HG03442 (cell line): Measurements from ENCODE around the gene OPTN.
A peak's percentile ranks its signal among the peaks of the same experiment; 100 is the strongest.
"Not testable (repeated sequence)": the region's sequence is repeated elsewhere in the genome, so short reads cannot be mapped to it uniquely, and the experiment has no call there.

Experiments used
- ATAC-seq: cut with Tn5 transposase; IDR thresholded peaks from one replicate; pipeline ENCODE4 v1.9.1; 2021; ENCODE audit warnings: mild to moderate bottlenecking, moderate library complexity; ENCODE audit not compliant: unreplicated experiment

The OPTN gene

DNA sequence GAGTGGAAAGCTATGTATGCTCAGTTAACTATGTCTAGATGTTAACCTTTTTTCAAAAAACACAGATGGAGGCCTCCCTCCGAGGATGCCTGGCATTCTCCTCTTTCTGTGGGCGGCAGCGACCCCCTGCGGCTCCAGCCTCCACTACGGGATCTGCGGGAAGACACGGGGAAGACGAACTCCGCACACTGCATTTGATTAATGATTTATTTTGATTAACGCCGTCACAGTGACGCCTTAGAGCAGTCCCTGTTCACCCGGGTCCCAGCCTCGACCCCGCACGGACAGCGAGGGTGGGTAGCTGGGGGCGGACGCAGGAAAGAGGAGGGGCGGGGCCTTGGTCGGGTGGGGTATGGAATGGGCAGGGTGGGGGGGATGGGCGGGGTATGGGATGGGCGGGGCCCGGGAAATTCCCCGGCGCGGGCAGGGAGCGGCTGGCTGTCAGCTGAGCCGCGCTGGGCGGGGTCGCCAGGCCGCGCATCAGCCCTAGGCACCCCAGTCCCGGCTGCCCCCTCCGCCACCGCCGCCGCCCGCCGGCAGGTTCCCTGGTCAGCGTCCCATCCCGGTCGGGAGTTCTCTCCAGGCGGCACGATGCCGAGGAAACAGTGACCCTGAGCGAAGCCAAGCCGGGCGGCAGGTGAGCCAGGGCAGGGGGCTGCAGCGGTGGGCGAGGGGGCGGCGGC, at the start of gene OPTN:
Gene OPTN (plus strand): TSS at position 498 of the 683 bp plus-strand sequence. CDS start 8,960 bp downstream, outside the sequence.
- ATAC-seq = peak; percentile 61

- no peak for ATAC-seq
These were observed 48.8 kb upstream of the OPTN start for GRCh38 chr10:13051126-13051694.

- not testable (repeated sequence) for ATAC-seq
These were observed 46.8 kb upstream of the OPTN start for GRCh38 chr10:13053208-13053607.

- no peak for ATAC-seq
These were observed 46.0 kb upstream of the OPTN start for GRCh38 chr10:13053794-13054462.

GRCh38 chr10:13054844-13055243, 45.1 kb upstream of the OPTN start:
- no peak for ATAC-seq

- ATAC-seq = no peak
These were observed 43.4 kb upstream of the OPTN start for GRCh38 chr10:13056456-13057077.

DNA sequence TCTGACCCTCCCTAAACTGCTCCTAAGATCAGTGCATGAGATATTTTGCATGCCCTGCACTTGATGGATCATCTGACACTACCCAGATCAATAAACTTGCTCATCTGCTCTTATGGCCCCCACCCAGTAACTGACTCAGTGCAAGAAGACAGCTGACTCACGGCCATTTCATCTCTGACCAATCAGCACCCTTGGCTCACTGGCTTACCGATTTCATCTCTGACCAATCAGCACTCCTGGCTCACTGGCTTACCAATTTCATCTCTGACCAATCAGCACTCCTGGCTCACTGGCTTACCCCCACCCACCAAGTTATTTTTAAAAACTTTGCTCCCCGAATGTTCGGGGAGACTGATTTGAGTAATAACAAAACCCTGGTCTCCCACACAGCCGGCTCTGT, 37.2 kb upstream of the OPTN start:
- ATAC-seq = no peak

- ATAC-seq = no peak
These were observed 33.4 kb upstream of the OPTN start for GRCh38 chr10:13066527-13066926.

DNA sequence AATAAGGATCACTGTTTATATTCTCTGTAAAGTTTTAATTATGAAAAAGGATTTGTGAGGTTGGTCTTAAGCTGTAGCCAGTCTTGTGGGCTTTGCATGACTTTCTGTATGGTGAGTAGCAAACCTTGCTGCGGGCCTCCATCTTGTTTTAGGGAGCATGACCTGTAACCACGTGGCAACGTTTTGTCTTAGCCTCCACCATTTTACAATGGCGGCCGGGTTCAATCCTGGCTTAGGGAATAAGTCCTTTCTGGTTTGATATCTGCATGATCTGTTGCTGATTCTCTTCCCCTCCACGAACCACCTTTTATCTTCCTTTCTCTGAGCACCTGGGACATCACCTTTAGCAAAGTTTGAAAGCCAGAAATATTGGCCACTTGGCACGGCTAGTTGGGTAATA, 32.5 kb upstream of the OPTN start:
- no peak for ATAC-seq

- ATAC-seq = no peak
These were observed 31.9 kb upstream of the OPTN start for GRCh38 chr10:13068071-13068470.

DNA sequence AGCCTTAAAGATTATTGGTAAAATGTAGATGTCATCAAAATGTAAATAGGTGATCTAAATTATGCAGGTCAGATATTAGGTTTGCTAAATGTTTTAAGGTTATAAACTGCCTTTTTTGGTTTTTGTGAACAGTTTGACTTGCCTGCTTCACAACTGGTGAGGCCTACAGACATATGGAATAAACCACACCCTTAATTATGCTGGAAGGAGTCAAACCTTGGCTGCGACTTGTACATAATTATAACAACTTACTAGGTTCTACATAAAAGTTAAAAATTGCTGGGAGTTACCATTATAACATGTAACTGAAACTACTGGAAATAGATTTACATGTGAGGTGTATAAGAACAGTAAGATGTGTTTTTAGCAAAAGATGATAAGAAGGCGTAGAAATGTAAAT, 31.5 kb upstream of the OPTN start:
- ATAC-seq = no peak

DNA sequence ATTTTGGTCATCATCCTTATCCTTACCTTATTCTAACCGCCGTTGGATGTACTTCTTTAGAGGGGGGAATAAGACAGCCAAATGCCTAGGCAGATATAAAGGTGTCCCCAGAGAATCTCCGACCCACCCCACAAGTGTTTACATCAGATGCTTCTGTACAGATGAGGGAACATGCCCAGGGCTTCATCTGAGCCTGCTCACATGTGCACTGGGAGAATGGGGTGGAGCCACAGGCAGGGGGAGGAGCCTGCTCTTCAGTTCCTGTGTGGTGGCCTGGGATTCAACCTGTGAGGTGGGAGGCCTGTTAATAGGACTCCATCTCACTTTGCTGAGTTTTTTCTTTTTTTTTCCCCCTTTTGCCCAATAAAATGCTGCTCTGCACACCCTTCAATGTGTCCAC, 27.6 kb upstream of the OPTN start:
- no peak for ATAC-seq

DNA sequence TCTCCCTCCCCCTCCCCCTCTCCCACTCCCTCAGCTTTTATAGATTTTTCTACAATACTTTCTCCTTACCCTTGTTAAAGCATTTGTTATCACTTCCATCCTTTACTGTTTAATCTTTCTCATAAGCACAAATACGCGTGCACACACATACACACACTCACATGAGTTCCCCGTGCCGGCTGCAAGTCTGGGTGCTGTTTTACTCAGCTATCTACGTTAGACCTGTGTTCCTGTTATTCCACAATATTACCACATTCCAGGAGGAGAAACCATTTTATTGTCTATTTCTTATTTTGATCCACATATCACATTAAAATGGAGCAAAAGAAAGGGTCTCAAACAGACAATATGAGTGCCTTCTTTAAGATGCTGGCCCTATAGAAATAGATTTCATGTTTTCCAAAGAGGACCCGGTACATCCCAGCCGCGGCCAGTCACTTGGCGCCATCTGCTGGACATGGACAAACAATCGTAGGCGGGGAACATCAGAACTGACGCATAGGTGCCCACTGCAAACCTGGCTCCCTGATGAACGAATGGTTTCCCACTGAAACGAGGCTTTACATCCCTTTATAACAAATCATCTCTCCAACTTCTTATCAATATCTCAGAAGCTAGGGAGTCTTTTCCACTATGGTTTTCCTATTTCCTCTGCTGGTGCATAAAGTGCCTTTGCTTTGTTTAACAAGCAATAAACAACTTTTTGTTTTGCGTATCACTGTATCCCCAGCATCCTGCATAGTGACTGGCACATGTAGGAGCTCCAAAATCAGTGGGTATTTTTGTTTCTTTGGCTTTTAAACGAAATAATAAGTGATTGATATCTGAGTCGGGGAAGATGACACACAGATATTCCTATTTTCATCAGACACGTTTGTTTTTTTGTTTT, 25.2 kb upstream of the OPTN start:
- ATAC-seq = no peak

GRCh38 chr10:13078912-13079775, 20.8 kb upstream of the OPTN start:
- no peak for ATAC-seq

- no peak for ATAC-seq
These were observed 20.2 kb upstream of the OPTN start for GRCh38 chr10:13079776-13080050.

DNA sequence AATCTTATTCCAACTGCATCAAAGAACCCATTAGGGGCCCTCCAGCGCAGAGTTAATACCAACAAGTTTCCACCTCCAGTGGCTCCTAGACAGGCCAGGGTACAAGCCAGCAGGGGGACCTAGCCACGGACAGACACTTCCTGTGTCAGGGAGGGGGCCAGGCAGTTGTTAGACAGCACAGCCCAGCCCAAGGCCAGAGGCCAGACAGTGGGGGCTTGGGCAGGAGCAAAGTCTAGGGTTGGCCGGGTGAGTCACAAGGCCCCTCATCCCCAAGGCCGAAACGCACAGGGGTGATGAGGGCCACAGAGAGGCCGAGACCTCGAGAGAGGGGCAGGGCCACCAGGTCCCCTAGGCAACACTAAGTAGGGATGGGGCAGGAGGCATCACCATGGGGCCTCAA, 19.3 kb upstream of the OPTN start:
- ATAC-seq = no peak

- ATAC-seq = not testable (repeated sequence)
These were observed 16.3 kb upstream of the OPTN start for GRCh38 chr10:13083700-13084099.

- no peak for ATAC-seq
These were observed 13.9 kb upstream of the OPTN start for GRCh38 chr10:13086056-13086455.

DNA sequence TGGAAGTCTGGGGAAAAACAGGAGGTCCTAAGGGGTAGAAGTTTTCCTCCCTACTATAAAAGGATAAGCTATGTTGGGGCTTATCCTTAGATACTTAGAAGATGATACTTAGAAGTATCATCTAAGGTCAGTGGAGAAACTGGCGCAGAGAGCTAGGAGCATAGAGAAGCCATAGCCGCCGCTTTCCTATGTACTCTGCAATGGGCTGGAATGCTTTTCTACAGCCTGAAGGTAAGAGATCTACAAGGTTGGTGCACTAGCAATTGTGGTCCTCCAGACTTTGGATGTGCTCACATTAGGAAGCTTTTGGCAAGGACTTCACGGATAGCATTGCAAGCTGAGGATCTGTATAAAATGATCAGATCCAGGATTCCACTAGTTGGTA, 12.4 kb upstream of the OPTN start:
- ATAC-seq = no peak

DNA sequence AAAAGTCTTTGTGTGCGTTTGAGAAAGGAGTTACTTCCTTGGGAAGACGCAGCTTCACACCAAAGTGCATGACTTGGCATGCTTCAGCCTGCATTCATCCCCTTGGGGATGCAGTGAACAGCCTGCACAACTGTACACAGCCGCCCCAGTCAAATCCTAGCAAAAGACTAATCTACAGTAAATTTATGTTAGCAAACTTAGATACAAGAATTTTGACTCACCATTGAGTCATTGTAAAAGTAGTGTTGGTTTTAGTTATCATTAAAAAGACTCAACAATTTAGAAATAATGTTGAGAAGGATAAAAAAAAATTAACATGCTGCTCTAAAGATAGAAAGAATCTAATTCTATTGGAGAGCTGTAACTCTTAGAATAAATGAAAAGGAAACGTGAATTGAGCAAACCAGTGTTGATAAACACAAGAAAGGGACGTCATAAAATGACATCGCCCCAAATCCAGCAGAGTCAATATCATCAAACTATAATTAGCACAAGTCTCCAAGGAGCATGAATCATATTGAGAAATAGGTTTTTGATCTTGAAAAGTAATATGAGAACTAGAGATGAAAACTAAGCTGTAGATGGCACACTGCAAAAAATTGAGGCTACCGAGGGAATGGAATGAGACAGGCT, 11.9 kb upstream of the OPTN start:
- ATAC-seq = no peak
